Gastroesophageal sphincter (tissue), 4 donors: Measurements from ENCODE around the gene EME2. TPM values are rescaled to one million over a fixed set of nuclear protein-coding genes. Genes with fewer than 3 reads are reported as not detected.

Experiments
- ATAC-seq: fragments of 150-250 bp; one replicate; pipeline ENCODE4 v1.9.1; 2016; ENCODE audit warnings: mild to moderate bottlenecking, moderate library complexity
- H3K27ac ChIP-seq, 4 donors: fragments of 200-600 bp; sonication (generic) in 3 of 4; 1 replicate in 3 of 4; 2 replicates in 1 of 4; pipeline ENCODE4 v1.5.1; 2016 to 2019
- H3K27me3 ChIP-seq: fragments of 200-600 bp; sonication (generic); one replicate; pipeline ENCODE4 v1.5.1; 2019
- H3K36me3 ChIP-seq, 2 donors: fragments of 200-600 bp; sonication (generic); one replicate each; pipeline ENCODE4 v1.5.1; 2019; ENCODE audit warnings: control low read depth in 1 of 2
- H3K4me1 ChIP-seq, 3 donors: fragments of 200-600 bp; sonication (generic); 1 replicate in 2 of 3; 2 replicates in 1 of 3; pipeline ENCODE4 v1.5.1; 2016 to 2019; ENCODE audit warnings: control low read depth in 2 of 3
- H3K4me3 ChIP-seq, 2 donors: fragments of 200-600 bp; sonication (generic); one replicate each; pipeline ENCODE4 v1.5.1; 2019; ENCODE audit warnings: mild to moderate bottlenecking in 1 of 2, moderate library complexity in 1 of 2
- H3K9me3 ChIP-seq, 3 donors: fragments of 200-600 bp; sonication (generic); one replicate each; pipeline ENCODE4 v1.5.1; 2017 to 2019; ENCODE audit warnings: control low read depth in 2 of 3
- EP300 ChIP-seq: sonication (generic); formaldehyde crosslinking; IDR thresholded peaks from one replicate; pipeline ENCODE4 v1.6.1; 2017; ENCODE audit warnings: antibody characterized with exemption, mild to moderate bottlenecking
- POLR2A ChIP-seq, 2 donors: fragments of 450-650 bp; IDR thresholded peaks; one replicate each; pipeline ENCODE4 v1.6.1; 2017; ENCODE audit warnings: antibody characterized with exemption in 2 of 2, mild to moderate bottlenecking in 2 of 2, moderate library complexity in 1 of 2
- POLR2AphosphoS5 ChIP-seq: sonication (generic); formaldehyde crosslinking; IDR thresholded peaks from one replicate; pipeline ENCODE4 v1.6.1; 2017; ENCODE audit warnings: antibody characterized with exemption
- WGBS, 2 donors: methylation state at CpG; one replicate each; pipeline ENCODE4 v1.1.5; 2018; ENCODE audit warnings: low coverage in 1 of 2; 5-methylcytosine and 5-hydroxymethylcytosine counted together
- total RNA-seq, 4 donors: library from RNA; depleted of rRNA; stranded (reverse); fragments of >200 nt; gene quantifications; one replicate each; pipeline ENCODE4 v1.1.0, GENCODE V29; 2016
- TF ChIP-seq, protein P1 (sequence below), 4 experiments: fragments of 200-600 bp in 2 of 4; fragments of 450-650 bp in 2 of 4; sonication (generic) in 1 of 4; IDR thresholded peaks; one replicate each; pipeline ENCODE4 v1.5.1; 2017 to 2019; ENCODE audit warnings: antibody characterized with exemption in 4 of 4, mild to moderate bottlenecking in 2 of 4, moderate library complexity in 2 of 4

EME2 gene
- total RNA-seq, 4 donors from 2014 or later: 4.6 to 20.4 (median 7.7) TPM

DNA sequence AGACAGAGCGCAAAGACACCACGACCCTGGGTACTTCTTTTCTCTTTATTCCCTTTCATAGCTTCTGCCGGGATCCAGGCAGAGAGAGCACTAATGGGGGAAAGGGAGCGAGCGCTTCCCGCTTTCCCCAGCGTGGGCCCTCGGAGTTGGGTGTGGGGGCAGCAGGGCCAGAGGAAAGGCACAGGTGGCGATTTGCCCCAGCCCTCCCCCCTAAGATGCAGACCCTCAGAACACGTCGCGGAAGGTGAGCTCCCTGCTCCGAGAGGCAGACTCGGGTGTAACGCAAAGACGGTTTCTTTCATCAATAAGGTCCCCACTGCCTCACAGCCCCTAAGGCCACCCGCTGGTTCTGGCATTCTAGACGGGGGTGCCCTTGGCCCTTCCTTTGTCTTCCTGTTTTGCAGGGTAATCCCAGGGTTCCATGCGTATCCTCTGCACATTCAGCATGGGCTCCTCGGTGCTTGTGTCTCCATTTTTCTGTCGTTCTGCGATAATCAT is 697 bp upstream of the EME2 start:
- H3K4me3 ChIP-seq: peak overlapping the region; percentile 71 to 84
- peaks cover 0 to 66% (median 27%) of the 10 kb centered on the region in 3 donors for H3K4me1 ChIP-seq
- peaks cover 0 to 53% of the 10 kb centered on the region in 2 donors for H3K36me3 ChIP-seq
- peak overlapping the region in 3 of 4 donors; percentile 96 to 99 (median 98) for H3K27ac ChIP-seq
- no peak for ATAC-seq
- H3K9me3 ChIP-seq: no peaks in the 10 kb centered on the region
- WGBS, 2 donors: 0 to 5% methylated on average over 3 to 4 of the region's 22 CpGs
- TF ChIP-seq POLR2AphosphoS5: no peak
- TF ChIP-seq EP300: no peak
- TF ChIP-seq, protein P1, sequence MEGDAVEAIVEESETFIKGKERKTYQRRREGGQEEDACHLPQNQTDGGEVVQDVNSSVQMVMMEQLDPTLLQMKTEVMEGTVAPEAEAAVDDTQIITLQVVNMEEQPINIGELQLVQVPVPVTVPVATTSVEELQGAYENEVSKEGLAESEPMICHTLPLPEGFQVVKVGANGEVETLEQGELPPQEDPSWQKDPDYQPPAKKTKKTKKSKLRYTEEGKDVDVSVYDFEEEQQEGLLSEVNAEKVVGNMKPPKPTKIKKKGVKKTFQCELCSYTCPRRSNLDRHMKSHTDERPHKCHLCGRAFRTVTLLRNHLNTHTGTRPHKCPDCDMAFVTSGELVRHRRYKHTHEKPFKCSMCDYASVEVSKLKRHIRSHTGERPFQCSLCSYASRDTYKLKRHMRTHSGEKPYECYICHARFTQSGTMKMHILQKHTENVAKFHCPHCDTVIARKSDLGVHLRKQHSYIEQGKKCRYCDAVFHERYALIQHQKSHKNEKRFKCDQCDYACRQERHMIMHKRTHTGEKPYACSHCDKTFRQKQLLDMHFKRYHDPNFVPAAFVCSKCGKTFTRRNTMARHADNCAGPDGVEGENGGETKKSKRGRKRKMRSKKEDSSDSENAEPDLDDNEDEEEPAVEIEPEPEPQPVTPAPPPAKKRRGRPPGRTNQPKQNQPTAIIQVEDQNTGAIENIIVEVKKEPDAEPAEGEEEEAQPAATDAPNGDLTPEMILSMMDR (IDR thresholded peaks at IDR 0.05): no peak
- no peak for TF ChIP-seq POLR2A (IDR thresholded peaks at IDR 0.05)
- H3K27me3 ChIP-seq: no peaks in the 10 kb centered on the region

DNA sequence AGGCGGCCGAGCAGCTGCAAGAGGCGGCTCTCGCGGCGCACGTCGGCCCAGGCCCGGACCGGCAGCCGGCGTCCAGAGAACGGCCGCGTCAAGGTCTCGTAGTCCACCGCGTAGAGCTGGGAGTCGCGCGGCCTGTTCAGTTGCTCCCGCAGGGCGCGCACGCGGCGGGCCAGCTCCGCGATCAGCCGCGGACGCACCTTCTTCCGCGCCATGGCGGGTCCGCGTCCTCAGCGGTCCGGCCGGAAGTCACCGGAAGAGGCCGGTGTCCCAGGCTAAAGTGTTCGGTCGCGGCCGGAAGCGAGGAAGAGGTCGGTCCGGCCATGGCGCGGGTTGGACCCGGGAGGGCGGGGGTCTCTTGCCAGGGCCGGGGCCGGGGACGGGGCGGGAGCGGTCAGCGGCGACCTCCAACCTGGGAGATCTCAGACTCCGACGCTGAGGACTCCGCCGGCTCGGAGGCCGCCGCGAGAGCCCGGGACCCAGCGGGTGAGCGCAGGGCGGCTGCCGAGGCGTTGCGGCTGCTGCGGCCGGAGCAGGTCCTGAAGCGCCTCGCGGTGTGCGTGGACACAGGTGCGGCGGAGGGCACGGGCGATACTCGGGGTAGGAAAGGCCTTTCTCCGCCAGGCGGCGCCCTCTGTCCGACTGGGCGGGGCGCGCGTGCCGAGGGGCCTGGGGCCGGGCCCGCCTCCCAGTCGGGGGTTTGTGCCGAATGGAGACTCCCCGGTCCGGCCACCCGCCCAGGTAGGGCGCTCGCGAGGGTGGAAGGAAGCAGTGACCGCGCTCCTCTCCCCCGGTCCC is 495 bp downstream of the EME2 start, which contains the start of gene MRPS34:
Gene MRPS34, minus strand, starts transcription at position 227 of the 795 bp plus-strand sequence. Its CDS starts 15 bp downstream, at position 212.
- peak; percentile 63 for ATAC-seq
- WGBS, 2 donors: no CpG with 5 or more reads among the region's 108 CpGs
- TF ChIP-seq EP300: no peak
- peak; percentile 59 to 65 for TF ChIP-seq POLR2A (IDR thresholded peaks at IDR 0.05)
- TF ChIP-seq POLR2AphosphoS5: peak; percentile 86
- TF ChIP-seq, protein P1 (IDR thresholded peaks at IDR 0.05): peak in 3 of 4 experiments; percentile 71 to 88 (median 77)

DNA sequence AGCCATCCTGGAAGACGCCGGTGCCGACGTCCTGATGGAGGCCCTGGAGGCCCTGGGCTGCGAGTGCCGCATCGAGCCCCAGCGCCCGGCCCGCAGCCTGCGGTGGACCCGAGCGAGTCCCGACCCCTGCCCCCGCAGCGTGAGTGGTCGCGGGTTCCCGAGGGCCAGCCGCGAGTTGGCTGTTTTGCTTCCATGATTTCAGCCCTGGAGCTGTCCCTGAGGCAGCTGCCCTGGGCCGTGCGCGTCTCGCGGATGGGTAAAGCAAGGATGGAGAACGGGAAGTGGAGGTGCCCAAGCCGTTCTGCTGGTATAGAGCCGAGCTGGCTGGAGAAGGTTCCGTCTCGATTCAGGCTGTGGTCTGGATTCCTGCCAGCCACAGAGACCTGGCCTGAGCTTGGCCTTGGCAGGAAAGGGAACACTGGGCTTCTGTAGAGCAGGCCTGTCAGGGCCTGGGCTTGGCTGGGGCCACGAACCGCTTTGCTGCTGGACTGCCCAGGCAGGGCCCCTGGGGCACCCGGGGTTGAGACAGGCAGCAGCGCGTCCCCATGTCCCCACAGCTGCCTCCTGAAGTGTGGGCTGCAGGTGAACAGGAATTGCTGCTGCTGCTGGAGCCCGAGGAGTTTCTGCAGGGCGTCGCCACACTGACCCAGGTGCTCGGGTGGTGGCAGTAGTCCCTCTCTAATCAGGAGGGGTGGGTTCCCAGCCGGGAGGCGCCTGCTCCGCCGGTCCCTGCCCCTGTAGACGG is 1.3 kb downstream of the EME2 start:
- H3K36me3 ChIP-seq: peaks cover 0 to 53% of the 10 kb centered on the region in 2 donors
- peak overlapping the region; percentile 71 to 84 for H3K4me3 ChIP-seq
- H3K27ac ChIP-seq: peak overlapping the region; percentile 48 to 99 (median 97)
- no peak for TF ChIP-seq POLR2AphosphoS5
- no peak for TF ChIP-seq EP300
- TF ChIP-seq, protein P1 (IDR thresholded peaks at IDR 0.05): no peak
- TF ChIP-seq POLR2A (IDR thresholded peaks at IDR 0.05): no peak
- H3K27me3 ChIP-seq: no peaks in the 10 kb centered on the region
- no peaks in the 10 kb centered on the region for H3K9me3 ChIP-seq
- peaks cover 0 to 63% (median 27%) of the 10 kb centered on the region in 3 donors for H3K4me1 ChIP-seq
- WGBS, 2 donors: no CpG with 5 or more reads among the region's 45 CpGs
- peak; percentile 0 for ATAC-seq

More for the DNA sequence above, 495 bp downstream of the EME2 start, which contains the start of gene MRPS34:
- Histone ChIP-seq H3K27ac (peak within 1 kb of the TSS; percentile 48 to 99 (median 97)), H3K4me3 (peak within 1 kb of the TSS; percentile 71 to 84), H3K9me3 (no peaks in the 10 kb centered on the region), H3K27me3 (no peaks in the 10 kb centered on the region), H3K4me1 (peaks cover 0 to 66% (median 27%) of the 10 kb centered on the region in 3 donors), H3K36me3 (peaks cover 0 to 53% of the 10 kb centered on the region in 2 donors)

DNA sequence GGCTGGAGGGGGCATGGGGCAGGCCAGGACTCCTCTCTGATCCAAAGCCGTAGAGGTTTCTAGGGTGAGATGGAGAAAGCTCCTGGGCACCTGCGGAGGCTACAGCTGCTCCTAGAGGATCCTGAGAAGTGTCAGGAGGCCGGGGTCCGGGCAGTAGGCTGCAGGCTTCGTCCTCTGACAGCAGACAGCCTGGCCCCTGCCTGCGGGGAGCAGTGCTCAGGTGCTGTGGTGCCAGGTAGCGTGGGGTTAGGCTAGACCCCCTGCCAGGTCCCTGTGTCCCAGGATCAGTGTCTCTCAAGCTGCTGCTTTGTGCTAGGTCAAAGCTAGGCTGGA is 1.8 kb downstream of the EME2 start:
- no peaks in the 10 kb centered on the region for H3K27me3 ChIP-seq
- H3K9me3 ChIP-seq: no peaks in the 10 kb centered on the region
- H3K4me1 ChIP-seq: peaks cover 0 to 63% (median 27%) of the 10 kb centered on the region in 3 donors
- peak overlapping the region in 3 of 4 donors; percentile 96 to 99 (median 98) for H3K27ac ChIP-seq
- peak overlapping the region in 1 of 2 donors; percentile 84 for H3K4me3 ChIP-seq
- no CpG with 5 or more reads among the region's 7 CpGs for WGBS, 2 donors
- no peak for ATAC-seq
- peaks cover 0 to 53% of the 10 kb centered on the region in 2 donors for H3K36me3 ChIP-seq
- TF ChIP-seq POLR2AphosphoS5: no peak
- TF ChIP-seq, protein P1 (IDR thresholded peaks at IDR 0.05): no peak
- TF ChIP-seq EP300: no peak
- TF ChIP-seq POLR2A (IDR thresholded peaks at IDR 0.05): no peak
